Breast epithelium (tissue), 3 donors: ENCODE results near the gene HOXB4.

ENCODE experiments used
- CTCF ChIP-seq, 3 donors: fragments of 450-650 bp; IDR thresholded peaks; one replicate each; pipeline ENCODE4 v1.5.1; 2016 to 2017; ENCODE audit warnings: antibody characterized with exemption in 3 of 3, mild to moderate bottlenecking in 3 of 3, moderate library complexity in 3 of 3
- POLR2AphosphoS5 ChIP-seq, 3 donors: sonication (generic); formaldehyde crosslinking; IDR thresholded peaks; one replicate each; pipeline ENCODE4 v1.6.1; 2017; ENCODE audit warnings: antibody characterized with exemption in 3 of 3

- no peak for TF ChIP-seq CTCF (IDR thresholded peaks at IDR 0.05)
- peak in 1 of 3 donors; percentile 45 for TF ChIP-seq POLR2AphosphoS5 (IDR thresholded peaks at IDR 0.05)
Measured at GRCh38 chr17:48552466-48553189, 25.5 kb downstream of the HOXB4 start.
